IMR-90 (cell line): ENCODE data around the gene TMOD1. TPM values are rescaled to one million over a fixed set of nuclear protein-coding genes. Genes with fewer than 3 reads are reported as not detected.

Source experiments
- ATAC-seq: fragments of 200-7000 bp; cut with Tn5 transposase; 2 replicates; pipeline ENCODE4 v1.9.1; 2020; ENCODE audit warnings: low read depth, mild to moderate bottlenecking, moderate library complexity
- BruUV-seq: library from RNA; stranded (reverse); fragments of 400-500 nt; replicated peaks from 2 replicates; lab custom pipeline; 2021; lab: Mats Ljungman, UMichigan
- CTCF ChIA-PET: fragments of 300-600 bp; formaldehyde crosslinking; extraction: SDS; loops from one replicate; lab custom pipeline; 2021; ENCODE audit warnings: antibody characterized with exemption; lab: Yijun Ruan, JAX
- POLR2A ChIA-PET: fragments of 300-600 bp; sonication (Branson Sonifier 250); formaldehyde crosslinking; loops from one replicate; lab custom pipeline; 2022; ENCODE audit warnings: antibody characterized with exemption; ENCODE audit not compliant: unreplicated experiment; lab: Charles Lee
- DNase-seq: peaks from one replicate; pipeline ENCODE4 v3.0.0; 2013
- H2AFZ ChIP-seq: replicated peaks from 2 replicates; pipeline ENCODE3; 2013; ENCODE audit warnings: low read length, mild to moderate bottlenecking; ENCODE audit not compliant: poor library complexity
- H2AK5ac ChIP-seq: 2 replicates; pipeline ENCODE4 v1.6.1; 2013; ENCODE audit warnings: low read depth, low read length, inconsistent platforms
- H2AK9ac ChIP-seq: replicated peaks from 2 replicates; pipeline ENCODE3; 2013; ENCODE audit warnings: mild to moderate bottlenecking, low read depth, low read length, moderate library complexity; ENCODE audit not compliant: poor library complexity
- H2BK120ac ChIP-seq: 2 replicates; pipeline ENCODE4 v1.6.1; 2013; ENCODE audit warnings: low read depth, low read length, inconsistent platforms
- H2BK15ac ChIP-seq: 3 replicates; pipeline ENCODE4 v1.6.1; 2013; ENCODE audit warnings: low read depth, low read length, inconsistent platforms
- H2BK20ac ChIP-seq: 2 replicates; pipeline ENCODE4 v1.6.1; 2013; ENCODE audit warnings: low read depth, mild to moderate bottlenecking, inconsistent platforms, low read length, moderate library complexity
- H2BK5ac ChIP-seq: 2 replicates; pipeline ENCODE4 v1.6.1; 2013; ENCODE audit warnings: mild to moderate bottlenecking, low read depth, low read length, inconsistent platforms; ENCODE audit not compliant: poor library complexity, severe bottlenecking
- H3K14ac ChIP-seq: replicated peaks from 2 replicates; pipeline ENCODE4 v1.6.1; 2013; ENCODE audit warnings: low read depth, low read length, inconsistent platforms
- H3K18ac ChIP-seq: 2 replicates; pipeline ENCODE4 v1.6.1; 2013; ENCODE audit warnings: low read depth, low read length, control low read depth
- H3K23ac ChIP-seq: 2 replicates; pipeline ENCODE4 v1.6.1; 2013; ENCODE audit warnings: low read depth, low read length, inconsistent platforms
- H3K27ac ChIP-seq: 2 replicates; pipeline ENCODE4 v1.5.1; 2013; ENCODE audit warnings: mild to moderate bottlenecking, control low read depth, low read length; ENCODE audit not compliant: insufficient read depth
- H3K27me3 ChIP-seq: 2 replicates; pipeline ENCODE4 v1.6.1; 2013; ENCODE audit warnings: low read length; ENCODE audit not compliant: control insufficient read depth, insufficient read depth
- H3K36me3 ChIP-seq: 2 replicates; pipeline ENCODE4 v1.6.1; 2013; ENCODE audit warnings: low read length, mixed read lengths; ENCODE audit not compliant: control insufficient read depth, insufficient read depth
- H3K4ac ChIP-seq: 2 replicates; pipeline ENCODE4 v1.6.1; 2013; ENCODE audit warnings: low read depth, low read length, inconsistent platforms
- H3K4me1 ChIP-seq: 2 replicates; pipeline ENCODE4 v1.6.1; 2013; ENCODE audit warnings: low read length, mixed read lengths; ENCODE audit not compliant: control insufficient read depth, insufficient read depth
- H3K4me2 ChIP-seq: 2 replicates; pipeline ENCODE4 v1.6.1; 2013; ENCODE audit warnings: low read depth, mild to moderate bottlenecking, control low read depth, low read length, moderate library complexity
- H3K4me3 ChIP-seq: 2 replicates; pipeline ENCODE4 v1.5.1; 2013; ENCODE audit warnings: low read depth, mild to moderate bottlenecking, control low read depth, low read length, moderate library complexity; ENCODE audit not compliant: insufficient read depth
- H3K56ac ChIP-seq: 2 replicates; pipeline ENCODE4 v1.6.1; 2013; ENCODE audit warnings: low read length, inconsistent platforms; ENCODE audit not compliant: insufficient read depth; ENCODE audit errors: extremely low read depth
- H3K79me1 ChIP-seq, 2 experiments: 2 replicates each; pipeline ENCODE4 v1.6.1; 2013; ENCODE audit warnings: low read length in 2 of 2, inconsistent platforms in 1 of 2, low read depth in 1 of 2
- H3K9ac ChIP-seq: 2 replicates; pipeline ENCODE4 v1.6.1; 2013; ENCODE audit warnings: low read depth, low read length, control low read depth
- H3K9me1 ChIP-seq: 2 replicates; pipeline ENCODE4 v1.6.1; 2013; ENCODE audit warnings: low read length, inconsistent platforms; ENCODE audit not compliant: insufficient read depth
- H3K9me3 ChIP-seq: 2 replicates; pipeline ENCODE4 v1.6.1; 2013; ENCODE audit warnings: low read length; ENCODE audit not compliant: control insufficient read depth, insufficient read depth
- H4K20me1 ChIP-seq: 2 replicates; pipeline ENCODE4 v1.6.1; 2013; ENCODE audit warnings: low read length, inconsistent platforms; ENCODE audit not compliant: insufficient read depth
- H4K5ac ChIP-seq: 2 replicates; pipeline ENCODE4 v1.6.1; 2013; ENCODE audit warnings: mild to moderate bottlenecking, low read depth, low read length, control low read depth
- H4K8ac ChIP-seq, 2 experiments: 2 replicates each; pipeline ENCODE4 v1.6.1; 2013; ENCODE audit warnings: low read depth in 2 of 2, low read length in 2 of 2, control low read depth in 1 of 2, inconsistent platforms in 1 of 2
- H4K91ac ChIP-seq: 2 replicates; pipeline ENCODE4 v1.6.1; 2013; ENCODE audit warnings: low read depth, low read length, inconsistent platforms; ENCODE audit not compliant: insufficient read depth
- BHLHE40 ChIP-seq: fragments of 150-350 bp; IDR thresholded peaks from 2 replicates; pipeline ENCODE4 v1.6.1; 2016; ENCODE audit warnings: mild to moderate bottlenecking, low read depth, low read length
- CEBPB ChIP-seq: IDR thresholded peaks from 2 replicates; pipeline ENCODE4 v1.6.1; 2012; ENCODE audit warnings: low read depth, low read length, improper control_type of control experiment
- CHD1 ChIP-seq: IDR thresholded peaks from 2 replicates; pipeline ENCODE4 v1.6.1; 2012; ENCODE audit warnings: low read depth, low read length, improper control_type of control experiment
- FOS ChIP-seq: fragments of 150-350 bp; IDR thresholded peaks from 2 replicates; pipeline ENCODE4 v1.6.1; 2016; ENCODE audit warnings: low read depth, low read length
- MAFK ChIP-seq: IDR thresholded peaks from 2 replicates; pipeline ENCODE4 v1.6.1; 2012; ENCODE audit warnings: low read depth, low read length, improper control_type of control experiment
- MAZ ChIP-seq: IDR thresholded peaks from 2 replicates; pipeline ENCODE4 v1.6.1; 2012; ENCODE audit warnings: low read depth, mild to moderate bottlenecking, low read length, improper control_type of control experiment, moderate library complexity, borderline replicate concordance
- MXI1 ChIP-seq: IDR thresholded peaks from 2 replicates; pipeline ENCODE4 v1.6.1; 2012; ENCODE audit warnings: low read depth, mild to moderate bottlenecking, low read length, moderate library complexity, borderline replicate concordance
- NFE2L2 ChIP-seq: fragments of 150-350 bp; IDR thresholded peaks from 2 replicates; pipeline ENCODE4 v1.6.1; 2016; ENCODE audit warnings: low read depth, mild to moderate bottlenecking, low read length
- POLR2A ChIP-seq: IDR thresholded peaks from 2 replicates; pipeline ENCODE4 v1.6.1; 2012; ENCODE audit warnings: mild to moderate bottlenecking, low read depth, low read length
- RAD21 ChIP-seq: IDR thresholded peaks from 2 replicates; pipeline ENCODE4 v1.6.1; 2012; ENCODE audit warnings: low read length, improper control_type of control experiment
- RCOR1 ChIP-seq: IDR thresholded peaks from 2 replicates; pipeline ENCODE4 v1.6.1; 2012; ENCODE audit warnings: mild to moderate bottlenecking, low read length, improper control_type of control experiment; ENCODE audit not compliant: insufficient replicate concordance
- RFX5 ChIP-seq: IDR thresholded peaks from 2 replicates; pipeline ENCODE4 v1.8.0; 2012; ENCODE audit warnings: low read depth, mild to moderate bottlenecking, low read length, moderate library complexity
- SMC3 ChIP-seq: fragments of 150-350 bp; IDR thresholded peaks from 2 replicates; pipeline ENCODE4 v1.6.1; 2016; ENCODE audit warnings: low read depth, mild to moderate bottlenecking, antibody characterized with exemption, low read length, moderate library complexity
- WGBS, 2 experiments: methylation state at CpG; one replicate each; pipeline versions ENCODE4 v1.1.5 to v1.1.7; 2013; ENCODE audit warnings: missing lambda C conversion rate in 2 of 2; ENCODE audit not compliant: insufficient read length in 1 of 2; ENCODE audit errors: extremely low coverage in 2 of 2; 5-methylcytosine and 5-hydroxymethylcytosine counted together
- dilution Hi-C: fragments of 300-500 bp; cut with HindIII; formaldehyde crosslinking; loops from one replicate; pipeline ENCODE4 v1.14.3; 2018; ENCODE audit warnings: low sequenced_read_pairs; ENCODE audit not compliant: unreplicated experiment
- in situ Hi-C: fragments of 300-500 bp; cut with MboI; formaldehyde crosslinking; loops from 3 replicates; pipeline ENCODE4 v1.14.3; 2019; ENCODE audit warnings: low sequenced_read_pairs, inconsistent platforms, mixed read lengths
- intact Hi-C: fragments of 100-400 bp; cut with micrococcal nuclease; formaldehyde crosslinking; loops from 2 replicates; pipeline ENCODE4 v1.10.0; 2022
- polyA plus RNA-seq, 3 experiments: library from polyadenylated mRNA; depleted of rRNA; stranded (reverse); fragments of >200 nt; gene quantifications; 2 replicates each; pipeline ENCODE4 v1.2.3, GENCODE V29; 2012; ENCODE audit warnings: low replicate concordance in 1 of 3
- total RNA-seq: library from RNA; depleted of rRNA; stranded (reverse); fragments of >200 nt; gene quantifications from 2 replicates; pipeline ENCODE4 v1.2.3, GENCODE V29; 2012
- TF ChIP-seq, protein P1 (sequence below): fragments of 150-350 bp; IDR thresholded peaks from 2 replicates; pipeline ENCODE4 v1.6.1; 2016; ENCODE audit warnings: low read depth, mild to moderate bottlenecking, low read length, moderate library complexity, borderline replicate concordance
- TF ChIP-seq, protein P2 (sequence below): fragments of 150-350 bp; IDR thresholded peaks from 2 replicates; pipeline ENCODE4 v1.6.1; 2017; ENCODE audit warnings: mild to moderate bottlenecking, antibody characterized with exemption, low read length, low read depth
- TF ChIP-seq, protein P3 (sequence below): conservative IDR thresholded peaks from 2 replicates; pipeline ENCODE4 v1.5.1; 2012; ENCODE audit warnings: mild to moderate bottlenecking, low read depth, low read length, improper control_type of control experiment

TMOD1 gene
- total and polyA plus RNA-seq, 2 of the 4 experiments (the other 2 are of a cell fraction), result 0.18 to 0.38 TPM

DNA sequence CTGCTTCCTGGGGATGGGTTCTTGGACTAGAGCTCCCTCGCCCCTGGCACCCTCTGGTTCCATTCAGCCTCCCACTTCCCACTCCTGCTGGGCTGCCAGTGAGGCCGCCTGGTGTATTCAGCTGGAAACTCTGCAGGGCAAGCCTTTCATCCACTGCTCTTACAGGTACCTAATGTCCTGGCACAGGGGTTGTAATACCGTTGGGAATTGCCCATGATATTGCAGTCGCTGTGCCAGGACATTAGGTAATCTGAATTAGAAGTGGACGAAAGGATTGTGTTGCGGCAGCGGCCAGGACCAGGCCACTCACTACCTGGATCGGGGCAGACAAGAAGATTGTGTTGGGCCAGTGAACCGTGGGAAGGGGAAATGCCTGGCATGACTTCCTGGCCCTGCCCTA, 13.1 kb downstream of the TMOD1 start:
- Histone ChIP-seq H3K4ac (no peak overlapping the region), H3K9ac (no peak overlapping the region), H3K79me1 (no peaks in the 10 kb centered on the region), H2BK5ac (no peak overlapping the region), H3K27me3 (peaks cover 6% of the 10 kb centered on the region), H4K20me1 (0 out of 2 replicates have a peak, but pooled peaks cover 10% of the 10 kb centered on the region), H2AFZ (no peak overlapping the region), H4K5ac (no peak overlapping the region), H4K8ac (no peak overlapping the region), H3K27ac (no peak overlapping the region), H3K4me3 (no peak overlapping the region), H4K91ac (no peak overlapping the region), H3K36me3 (no peaks in the 10 kb centered on the region), H3K4me2 (no peak overlapping the region), H2BK120ac (no peak overlapping the region), H2AK9ac (peak overlapping the region; percentile 33), H3K14ac (no peak overlapping the region), H3K56ac (no peak overlapping the region), H2BK20ac (no peak overlapping the region), H2BK15ac (no peak overlapping the region), H3K23ac (no peak overlapping the region), H3K9me1 (peaks cover 20% of the 10 kb centered on the region), H3K18ac (no peak overlapping the region), H3K4me1 (peaks cover 13% of the 10 kb centered on the region), H2AK5ac (no peak overlapping the region), H3K9me3 (no peaks in the 10 kb centered on the region; the same call in 1 of the 2 replicates)
- DNase-seq, result no peak
- POLR2A ChIA-PET, result no interaction called here
- WGBS, 2 experiments, result 84% methylated on average over 6 of the region's 9 CpGs; no CpG with 5 or more reads in 1 of the 2 experiments
- no TSS peak for BruUV-seq
- TF ChIP-seq SMC3 (no peak), FOS (no peak), CEBPB (no peak), RCOR1 (no peak), BHLHE40 (no peak), MAZ (no peak), CHD1 (no peak), RAD21 (no peak), POLR2A (no peak), NFE2L2 (no peak), MXI1 (no peak), MAFK (no peak), RFX5 (no peak)
- TF ChIP-seq, protein P1, sequence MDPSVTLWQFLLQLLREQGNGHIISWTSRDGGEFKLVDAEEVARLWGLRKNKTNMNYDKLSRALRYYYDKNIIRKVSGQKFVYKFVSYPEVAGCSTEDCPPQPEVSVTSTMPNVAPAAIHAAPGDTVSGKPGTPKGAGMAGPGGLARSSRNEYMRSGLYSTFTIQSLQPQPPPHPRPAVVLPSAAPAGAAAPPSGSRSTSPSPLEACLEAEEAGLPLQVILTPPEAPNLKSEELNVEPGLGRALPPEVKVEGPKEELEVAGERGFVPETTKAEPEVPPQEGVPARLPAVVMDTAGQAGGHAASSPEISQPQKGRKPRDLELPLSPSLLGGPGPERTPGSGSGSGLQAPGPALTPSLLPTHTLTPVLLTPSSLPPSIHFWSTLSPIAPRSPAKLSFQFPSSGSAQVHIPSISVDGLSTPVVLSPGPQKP, result no peak
- TF ChIP-seq, protein P2, sequence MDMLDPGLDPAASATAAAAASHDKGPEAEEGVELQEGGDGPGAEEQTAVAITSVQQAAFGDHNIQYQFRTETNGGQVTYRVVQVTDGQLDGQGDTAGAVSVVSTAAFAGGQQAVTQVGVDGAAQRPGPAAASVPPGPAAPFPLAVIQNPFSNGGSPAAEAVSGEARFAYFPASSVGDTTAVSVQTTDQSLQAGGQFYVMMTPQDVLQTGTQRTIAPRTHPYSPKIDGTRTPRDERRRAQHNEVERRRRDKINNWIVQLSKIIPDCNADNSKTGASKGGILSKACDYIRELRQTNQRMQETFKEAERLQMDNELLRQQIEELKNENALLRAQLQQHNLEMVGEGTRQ, result no peak
- TF ChIP-seq, protein P3, sequence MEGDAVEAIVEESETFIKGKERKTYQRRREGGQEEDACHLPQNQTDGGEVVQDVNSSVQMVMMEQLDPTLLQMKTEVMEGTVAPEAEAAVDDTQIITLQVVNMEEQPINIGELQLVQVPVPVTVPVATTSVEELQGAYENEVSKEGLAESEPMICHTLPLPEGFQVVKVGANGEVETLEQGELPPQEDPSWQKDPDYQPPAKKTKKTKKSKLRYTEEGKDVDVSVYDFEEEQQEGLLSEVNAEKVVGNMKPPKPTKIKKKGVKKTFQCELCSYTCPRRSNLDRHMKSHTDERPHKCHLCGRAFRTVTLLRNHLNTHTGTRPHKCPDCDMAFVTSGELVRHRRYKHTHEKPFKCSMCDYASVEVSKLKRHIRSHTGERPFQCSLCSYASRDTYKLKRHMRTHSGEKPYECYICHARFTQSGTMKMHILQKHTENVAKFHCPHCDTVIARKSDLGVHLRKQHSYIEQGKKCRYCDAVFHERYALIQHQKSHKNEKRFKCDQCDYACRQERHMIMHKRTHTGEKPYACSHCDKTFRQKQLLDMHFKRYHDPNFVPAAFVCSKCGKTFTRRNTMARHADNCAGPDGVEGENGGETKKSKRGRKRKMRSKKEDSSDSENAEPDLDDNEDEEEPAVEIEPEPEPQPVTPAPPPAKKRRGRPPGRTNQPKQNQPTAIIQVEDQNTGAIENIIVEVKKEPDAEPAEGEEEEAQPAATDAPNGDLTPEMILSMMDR, result no peak
- dilution Hi-C loops, result no loop called here
- intact Hi-C loops, result no loop called here
- in situ Hi-C loops, result no loop called here
- no peak for ATAC-seq
- CTCF ChIA-PET, result no interaction called here
